Hematopoietic multipotent progenitor cell treated with erythropoietin and hydrocortisone succinate and interleukin-3 and kit ligand, for 8 days (in vitro differentiated cells): ENCODE results near the gene RABAC1.

Experiments used
- DNase-seq: peaks from one replicate; pipeline ENCODE4 v3.0.0-alpha.2; 2015

The RABAC1 gene

GRCh38 chr19:41913538-41914423 lies 45.3 kb downstream of the RABAC1 start:
- no peak for DNase-seq

- DNase-seq = no peak
These were observed 46.1 kb downstream of the RABAC1 start for GRCh38 chr19:41912899-41913537.

- no peak for DNase-seq
These were observed 47.0 kb downstream of the RABAC1 start for GRCh38 chr19:41911889-41912731.

GRCh38 chr19:41910992-41911888 lies 47.9 kb downstream of the RABAC1 start:
- DNase-seq = no peak

- no peak for DNase-seq
These were observed 48.7 kb downstream of the RABAC1 start for GRCh38 chr19:41910240-41910991.

- no peak for DNase-seq
These were observed 49.4 kb downstream of the RABAC1 start for GRCh38 chr19:41909706-41910105.

GRCh38 chr19:41908724-41909464 lies 50.2 kb downstream of the RABAC1 start:
- DNase-seq = no peak

GRCh38 chr19:41907994-41908615 lies 51.0 kb downstream of the RABAC1 start:
- DNase-seq = no peak

GRCh38 chr19:41906916-41907680 lies 52.0 kb downstream of the RABAC1 start:
- DNase-seq = no peak
